OCI-LY1 (cell line): ENCODE results near the gene COMT.
A peak's percentile ranks its signal among the peaks of the same experiment; 100 is the strongest.

ENCODE experiments used
- H2AFZ ChIP-seq: fragments of 200-600 bp; sonication (generic), shearing (Covaris generic); 2 replicates; pipeline ENCODE4 v1.6.0; 2014; ENCODE audit warnings: antibody characterized with exemption, mild to moderate bottlenecking, low read length
- H3F3A ChIP-seq: fragments of 200-600 bp; sonication (generic), shearing (Covaris generic); 2 replicates; pipeline ENCODE4 v1.6.0; 2014; ENCODE audit warnings: mild to moderate bottlenecking, antibody characterized with exemption, low read length, moderate library complexity; ENCODE audit not compliant: insufficient read depth
- H3K27ac ChIP-seq: fragments of 200-600 bp; sonication (generic); 2 replicates; pipeline ENCODE4 v1.5.1; 2014; ENCODE audit warnings: low read length, mixed run types, mild to moderate bottlenecking, low read depth; ENCODE audit not compliant: poor library complexity, severe bottlenecking
- H3K27me3 ChIP-seq: fragments of 200-600 bp; sonication (generic); 2 replicates; pipeline ENCODE4 v1.6.0; 2014; ENCODE audit warnings: antibody characterized with exemption, mild to moderate bottlenecking, low read length, moderate library complexity; ENCODE audit not compliant: insufficient read depth
- H3K36me3 ChIP-seq: fragments of 200-600 bp; sonication (generic); 2 replicates; pipeline ENCODE4 v1.6.1; 2014; ENCODE audit warnings: mild to moderate bottlenecking, antibody characterized with exemption, low read length, moderate library complexity, mixed read lengths; ENCODE audit not compliant: insufficient read depth
- H3K4me1 ChIP-seq: fragments of 200-600 bp; sonication (generic); 2 replicates; pipeline ENCODE4 v1.5.1; 2014; ENCODE audit warnings: mild to moderate bottlenecking, low read length, moderate library complexity; ENCODE audit not compliant: insufficient read depth, severe bottlenecking
- H3K4me2 ChIP-seq: fragments of 200-600 bp; sonication (generic), shearing (Covaris generic); 2 replicates; pipeline ENCODE4 v1.6.1; 2014; ENCODE audit warnings: low read length
- H3K4me3 ChIP-seq: fragments of 200-600 bp; sonication (generic); 2 replicates; pipeline ENCODE4 v1.5.1; 2014; ENCODE audit warnings: low read length, low read depth, mild to moderate bottlenecking, mixed read lengths; ENCODE audit not compliant: poor library complexity, severe bottlenecking
- H3K79me2 ChIP-seq: fragments of 200-600 bp; shearing (Covaris generic); 2 replicates; pipeline ENCODE4 v1.6.1; 2016; ENCODE audit warnings: mixed run types, low read length, mixed read lengths; ENCODE audit not compliant: insufficient read depth
- H3K9ac ChIP-seq: fragments of 200-600 bp; sonication (generic), shearing (Covaris generic); 2 replicates; pipeline ENCODE4 v1.6.1; 2014; ENCODE audit warnings: mild to moderate bottlenecking, low read length, mixed read lengths
- H3K9me2 ChIP-seq: fragments of 200-600 bp; sonication (generic), shearing (Covaris generic); 2 replicates; pipeline ENCODE4 v1.6.1; 2014; ENCODE audit warnings: low read depth, mild to moderate bottlenecking, low read length, mixed read lengths
- H3K9me3 ChIP-seq: fragments of 200-600 bp; shearing (Covaris generic); 2 replicates; pipeline ENCODE4 v1.6.1; 2014; ENCODE audit warnings: low read length, mixed read lengths
- H4K20me1 ChIP-seq: fragments of 200-600 bp; sonication (generic), shearing (Covaris generic); 2 replicates; pipeline ENCODE4 v1.6.0; 2016; ENCODE audit warnings: mild to moderate bottlenecking, low read length; ENCODE audit not compliant: insufficient read depth
- CTCF ChIP-seq: fragments of 200-600 bp; sonication (generic), shearing (Covaris generic); IDR thresholded peaks from 2 replicates; pipeline ENCODE4 v1.5.1; 2017; ENCODE audit warnings: mild to moderate bottlenecking, antibody characterized with exemption, low read length, moderate library complexity, mixed read lengths
- EZH2 ChIP-seq: fragments of 200-600 bp; sonication (generic), shearing (Covaris generic); IDR thresholded peaks from 2 replicates; pipeline ENCODE4 v1.8.0; 2017; ENCODE audit warnings: borderline replicate concordance, mixed run types, mild to moderate bottlenecking, antibody characterized with exemption, low read length, moderate library complexity, mixed read lengths

Gene COMT

GRCh38 chr22:19936513-19936912 is 5.1 kb upstream of the COMT start:
- no peak overlapping the region for H3K4me3 ChIP-seq
- peaks cover 6% of the 10 kb centered on the region; the same call in 1 of the 2 replicates for H3K9me3 ChIP-seq
- no peak overlapping the region for H3K27ac ChIP-seq
- H4K20me1 ChIP-seq, result no peaks in the 10 kb centered on the region
- no peak overlapping the region for H3K9ac ChIP-seq
- no peaks in the 10 kb centered on the region for H3K9me2 ChIP-seq
- H3F3A ChIP-seq, result no peaks in the 10 kb centered on the region
- H3K27me3 ChIP-seq, result no peaks in the 10 kb centered on the region
- no peaks in the 10 kb centered on the region for H3K79me2 ChIP-seq
- H3K4me2 ChIP-seq, result no peak overlapping the region
- peaks cover 4% of the 10 kb centered on the region; the same call in 1 of the 2 replicates for H3K36me3 ChIP-seq
- TF ChIP-seq EZH2 (no peak), CTCF (no peak)
- no peak overlapping the region for H2AFZ ChIP-seq
- peaks cover 13% of the 10 kb centered on the region for H3K4me1 ChIP-seq

GRCh38 chr22:19937616-19938473 is 3.7 kb upstream of the COMT start:
- Histone ChIP-seq H3K9me3 (peaks cover 6% of the 10 kb centered on the region; the same call in 1 of the 2 replicates), H3K9ac (no peak overlapping the region), H3K4me2 (no peak overlapping the region), H4K20me1 (no peaks in the 10 kb centered on the region), H3K27ac (no peak overlapping the region), H3K79me2 (peaks cover 10% of the 10 kb centered on the region), H3K4me1 (peaks cover 19% of the 10 kb centered on the region), H3K4me3 (no peak overlapping the region), H3F3A (no peaks in the 10 kb centered on the region), H3K27me3 (no peaks in the 10 kb centered on the region), H3K36me3 (peaks cover 4% of the 10 kb centered on the region; the same call in 1 of the 2 replicates), H2AFZ (no peak overlapping the region), H3K9me2 (no peaks in the 10 kb centered on the region)
- TF ChIP-seq CTCF, result no peak
- TF ChIP-seq EZH2, result no peak

- Histone ChIP-seq H3F3A (no peaks in the 10 kb centered on the region), H3K4me3 (peak overlapping the region; percentile 90), H3K36me3 (peaks cover 2% of the 10 kb centered on the region; the same call in 1 of the 2 replicates), H3K27me3 (no peaks in the 10 kb centered on the region), H3K4me1 (peaks cover 31% of the 10 kb centered on the region), H3K4me2 (peak overlapping the region; percentile 96), H3K9me2 (no peaks in the 10 kb centered on the region), H4K20me1 (no peaks in the 10 kb centered on the region), H3K9me3 (peaks cover 3% of the 10 kb centered on the region; the same call in 1 of the 2 replicates), H3K27ac (peak overlapping the region; percentile 21), H2AFZ (no peak overlapping the region), H3K9ac (peak overlapping the region; percentile 98), H3K79me2 (peaks cover 15% of the 10 kb centered on the region)
- no peak for TF ChIP-seq EZH2
- TF ChIP-seq CTCF, result no peak
Observed at GRCh38 chr22:19940536-19941364, 822 bp upstream of the COMT start.
